Fibroblast of skin of back (primary cell): ENCODE results near the gene CYP4X1.
A peak's percentile ranks its signal among the peaks of the same experiment; 100 is the strongest.
"Not testable (repeated sequence)": the region's sequence is repeated elsewhere in the genome, so short reads cannot be mapped to it uniquely, and the experiment has no call there.

Experiments
- DNase-seq: peaks from one replicate; pipeline ENCODE4 v3.0.0-alpha.2; 2013

Gene CYP4X1

DNA sequence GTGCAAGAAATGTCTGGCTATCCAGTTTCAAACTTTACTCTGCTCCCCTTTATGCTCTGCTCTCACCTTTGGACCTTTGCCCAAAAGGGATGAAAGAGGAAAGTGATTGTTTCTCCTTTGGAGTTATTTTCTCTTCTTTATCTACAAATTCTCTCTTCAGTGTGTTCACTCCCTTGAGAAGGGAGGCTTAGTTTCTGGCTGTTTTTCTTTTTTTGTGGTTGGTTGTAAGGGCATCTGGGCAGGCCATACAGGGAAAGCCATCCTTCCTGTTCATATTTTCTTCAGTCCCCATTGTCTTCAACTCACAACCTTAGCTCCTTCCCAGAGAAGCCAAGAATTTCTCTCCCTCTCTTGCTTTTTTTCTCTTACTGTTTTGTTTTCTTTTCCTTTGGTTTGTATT is 46.0 kb downstream of the CYP4X1 start:
- DNase-seq = not testable (repeated sequence)

GRCh38 chr1:47089356-47089755 is 65.9 kb downstream of the CYP4X1 start:
- DNase-seq = peak; percentile 17

DNA sequence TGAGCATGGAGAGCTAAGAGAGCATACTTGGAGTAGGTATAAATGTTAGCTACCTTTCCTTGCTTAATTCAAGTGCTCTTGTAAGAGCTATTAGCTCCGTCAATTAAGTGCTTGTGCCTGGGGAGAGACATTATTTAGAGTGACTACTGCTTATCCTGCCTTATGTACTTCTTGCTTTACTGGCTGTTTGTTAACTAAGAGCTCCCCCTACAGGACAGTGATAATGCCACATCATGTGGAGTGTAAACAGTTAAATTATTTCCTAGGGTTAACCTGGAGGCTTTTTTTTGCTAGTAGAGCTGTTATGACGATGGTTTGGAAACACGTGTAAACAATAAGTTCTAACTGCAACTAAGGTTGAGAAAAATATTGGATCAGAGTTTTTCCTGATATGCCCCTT is 68.0 kb downstream of the CYP4X1 start:
- DNase-seq = not testable (repeated sequence)
